Tibial nerve (tissue), 4 donors: Measurements from ENCODE around the gene NRL.

Experiments used
- CTCF ChIP-seq, 5 experiments: fragments of 200-600 bp in 3 of 5; fragments of 450-650 bp in 2 of 5; sonication (generic) in 3 of 5; IDR thresholded peaks; one replicate each; pipeline ENCODE4 v1.5.1; 2016 to 2019; ENCODE audit warnings: antibody characterized with exemption in 5 of 5, mild to moderate bottlenecking in 3 of 5, moderate library complexity in 2 of 5
- EP300 ChIP-seq, 2 donors: sonication (generic); formaldehyde crosslinking; IDR thresholded peaks; one replicate each; pipeline ENCODE4 v1.6.1; 2017; ENCODE audit warnings: antibody characterized with exemption in 2 of 2, mild to moderate bottlenecking in 1 of 2
- POLR2A ChIP-seq, 2 donors: fragments of 450-650 bp; IDR thresholded peaks; one replicate each; pipeline ENCODE4 v1.6.1; 2017; ENCODE audit warnings: antibody characterized with exemption in 2 of 2, mild to moderate bottlenecking in 2 of 2, moderate library complexity in 2 of 2

DNA sequence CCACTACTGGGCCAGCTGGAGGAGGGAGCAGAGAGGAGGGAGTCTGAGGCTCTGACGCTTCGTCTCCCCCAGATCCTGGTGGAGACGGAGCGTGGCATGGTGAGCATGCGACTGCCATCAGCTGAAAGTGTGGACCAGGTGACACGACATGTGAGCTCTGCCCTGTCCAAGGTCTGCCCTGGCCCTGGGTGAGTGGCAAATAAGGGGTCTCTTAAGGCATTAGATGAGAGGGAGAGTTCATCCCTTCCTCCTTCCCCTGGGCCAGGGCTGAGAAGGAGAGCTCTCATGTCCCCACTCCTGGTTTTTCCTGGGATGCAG lies 60.5 kb downstream of the NRL start:
- TF ChIP-seq CTCF (IDR thresholded peaks at IDR 0.05) = no peak
- no peak for TF ChIP-seq EP300 (IDR thresholded peaks at IDR 0.05)
- TF ChIP-seq POLR2A (IDR thresholded peaks at IDR 0.05) = no peak
